Measurements from ENCODE around the gene RNF157. TPM values are rescaled to one million over a fixed set of nuclear protein-coding genes. Genes with fewer than 3 reads are reported as not detected.

The RNF157 gene
- total and polyA plus RNA-seq, 9 of the 15 experiments (the other 6 are each of a cell fraction or from before 2014, with no cell fraction given): 8.1 to 31.7 (median 20.8) TPM

DNA sequence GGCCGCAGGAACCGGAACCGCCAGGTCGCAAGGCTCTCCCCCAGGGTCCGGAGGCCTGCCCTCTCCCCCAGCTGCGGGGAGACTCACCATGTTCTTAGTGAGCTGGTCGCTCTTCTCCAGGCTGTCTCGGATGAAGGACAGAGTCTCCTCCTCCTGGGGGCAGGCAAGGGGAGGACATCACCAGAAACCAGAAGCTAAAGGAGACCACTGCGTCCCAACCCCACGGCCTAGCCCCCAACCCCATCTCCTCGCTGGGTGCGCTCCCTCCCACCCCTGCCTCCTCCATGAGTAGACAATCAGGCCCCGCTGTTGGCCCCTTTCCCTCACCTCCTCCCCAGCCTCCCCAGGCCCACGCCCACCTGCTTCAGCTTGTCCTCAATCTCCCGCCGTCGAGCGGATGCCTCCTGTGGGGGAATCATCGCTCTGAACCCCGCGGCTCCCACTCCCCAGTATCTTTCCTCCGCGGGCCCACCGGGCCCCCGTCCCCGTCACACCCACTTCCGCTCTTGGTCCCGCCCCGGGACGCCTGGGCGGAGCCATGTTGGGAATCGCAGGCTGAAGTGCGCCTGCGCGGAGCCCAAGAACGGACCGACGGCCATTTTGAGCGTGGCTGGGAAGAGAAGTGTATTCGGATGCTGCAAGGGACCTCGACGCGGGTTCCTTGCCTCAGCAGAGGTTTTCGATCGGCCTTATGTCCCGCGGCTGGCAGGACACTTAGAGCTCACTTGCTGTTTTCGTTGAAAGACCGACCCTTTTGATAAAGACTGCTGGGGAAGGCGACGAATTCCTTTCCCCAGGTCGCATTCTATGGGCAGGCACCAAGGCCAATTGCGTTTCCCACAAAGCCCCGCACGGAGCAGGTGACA, 136.8 kb downstream of the RNF157 start, which contains the start of gene EXOC7 (continued):
- TF ChIP-seq, protein P1, sequence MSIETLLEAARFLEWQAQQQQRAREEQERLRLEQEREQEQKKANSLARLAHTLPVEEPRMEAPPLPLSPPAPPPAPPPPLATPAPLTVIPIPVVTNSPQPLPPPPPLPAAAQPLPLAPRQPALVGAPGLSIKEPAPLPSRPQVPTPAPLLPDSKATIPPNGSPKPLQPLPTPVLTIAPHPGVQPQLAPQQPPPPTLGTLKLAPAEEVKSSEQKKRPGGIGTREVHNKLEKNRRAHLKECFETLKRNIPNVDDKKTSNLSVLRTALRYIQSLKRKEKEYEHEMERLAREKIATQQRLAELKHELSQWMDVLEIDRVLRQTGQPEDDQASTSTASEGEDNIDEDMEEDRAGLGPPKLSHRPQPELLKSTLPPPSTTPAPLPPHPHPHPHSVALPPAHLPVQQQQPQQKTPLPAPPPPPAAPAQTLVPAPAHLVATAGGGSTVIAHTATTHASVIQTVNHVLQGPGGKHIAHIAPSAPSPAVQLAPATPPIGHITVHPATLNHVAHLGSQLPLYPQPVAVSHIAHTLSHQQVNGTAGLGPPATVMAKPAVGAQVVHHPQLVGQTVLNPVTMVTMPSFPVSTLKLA (conservative IDR thresholded peaks at IDR 0.05): peak in 1 of 2 experiments; percentile 79; a peak in 2 of 4 replicates
- no peak for TF ChIP-seq CBX5 (IDR thresholded peaks at IDR 0.05; ENCODE audit: borderline replicate concordance, low read depth)
- TF ChIP-seq ZBED1 (IDR thresholded peaks at IDR 0.05): no peak
- TF ChIP-seq ZNF239 (CRISPR knock-in tag; IDR thresholded peaks at IDR 0.05): no peak
- peak; percentile 84 for TF ChIP-seq POLR2B (IDR thresholded peaks at IDR 0.05; ENCODE audit: low read depth, partially characterized antibody)
- no peak for TF ChIP-seq ZNF146 (CRISPR knock-in tag; IDR thresholded peaks at IDR 0.05; ENCODE audit: unreplicated experiment)
- no peak for TF ChIP-seq SMARCE1 (IDR thresholded peaks at IDR 0.05)
- TF ChIP-seq, protein P2, sequence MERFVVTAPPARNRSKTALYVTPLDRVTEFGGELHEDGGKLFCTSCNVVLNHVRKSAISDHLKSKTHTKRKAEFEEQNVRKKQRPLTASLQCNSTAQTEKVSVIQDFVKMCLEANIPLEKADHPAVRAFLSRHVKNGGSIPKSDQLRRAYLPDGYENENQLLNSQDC (CRISPR knock-in tag; IDR thresholded peaks at IDR 0.05): no peak
- TF ChIP-seq, protein P3, sequence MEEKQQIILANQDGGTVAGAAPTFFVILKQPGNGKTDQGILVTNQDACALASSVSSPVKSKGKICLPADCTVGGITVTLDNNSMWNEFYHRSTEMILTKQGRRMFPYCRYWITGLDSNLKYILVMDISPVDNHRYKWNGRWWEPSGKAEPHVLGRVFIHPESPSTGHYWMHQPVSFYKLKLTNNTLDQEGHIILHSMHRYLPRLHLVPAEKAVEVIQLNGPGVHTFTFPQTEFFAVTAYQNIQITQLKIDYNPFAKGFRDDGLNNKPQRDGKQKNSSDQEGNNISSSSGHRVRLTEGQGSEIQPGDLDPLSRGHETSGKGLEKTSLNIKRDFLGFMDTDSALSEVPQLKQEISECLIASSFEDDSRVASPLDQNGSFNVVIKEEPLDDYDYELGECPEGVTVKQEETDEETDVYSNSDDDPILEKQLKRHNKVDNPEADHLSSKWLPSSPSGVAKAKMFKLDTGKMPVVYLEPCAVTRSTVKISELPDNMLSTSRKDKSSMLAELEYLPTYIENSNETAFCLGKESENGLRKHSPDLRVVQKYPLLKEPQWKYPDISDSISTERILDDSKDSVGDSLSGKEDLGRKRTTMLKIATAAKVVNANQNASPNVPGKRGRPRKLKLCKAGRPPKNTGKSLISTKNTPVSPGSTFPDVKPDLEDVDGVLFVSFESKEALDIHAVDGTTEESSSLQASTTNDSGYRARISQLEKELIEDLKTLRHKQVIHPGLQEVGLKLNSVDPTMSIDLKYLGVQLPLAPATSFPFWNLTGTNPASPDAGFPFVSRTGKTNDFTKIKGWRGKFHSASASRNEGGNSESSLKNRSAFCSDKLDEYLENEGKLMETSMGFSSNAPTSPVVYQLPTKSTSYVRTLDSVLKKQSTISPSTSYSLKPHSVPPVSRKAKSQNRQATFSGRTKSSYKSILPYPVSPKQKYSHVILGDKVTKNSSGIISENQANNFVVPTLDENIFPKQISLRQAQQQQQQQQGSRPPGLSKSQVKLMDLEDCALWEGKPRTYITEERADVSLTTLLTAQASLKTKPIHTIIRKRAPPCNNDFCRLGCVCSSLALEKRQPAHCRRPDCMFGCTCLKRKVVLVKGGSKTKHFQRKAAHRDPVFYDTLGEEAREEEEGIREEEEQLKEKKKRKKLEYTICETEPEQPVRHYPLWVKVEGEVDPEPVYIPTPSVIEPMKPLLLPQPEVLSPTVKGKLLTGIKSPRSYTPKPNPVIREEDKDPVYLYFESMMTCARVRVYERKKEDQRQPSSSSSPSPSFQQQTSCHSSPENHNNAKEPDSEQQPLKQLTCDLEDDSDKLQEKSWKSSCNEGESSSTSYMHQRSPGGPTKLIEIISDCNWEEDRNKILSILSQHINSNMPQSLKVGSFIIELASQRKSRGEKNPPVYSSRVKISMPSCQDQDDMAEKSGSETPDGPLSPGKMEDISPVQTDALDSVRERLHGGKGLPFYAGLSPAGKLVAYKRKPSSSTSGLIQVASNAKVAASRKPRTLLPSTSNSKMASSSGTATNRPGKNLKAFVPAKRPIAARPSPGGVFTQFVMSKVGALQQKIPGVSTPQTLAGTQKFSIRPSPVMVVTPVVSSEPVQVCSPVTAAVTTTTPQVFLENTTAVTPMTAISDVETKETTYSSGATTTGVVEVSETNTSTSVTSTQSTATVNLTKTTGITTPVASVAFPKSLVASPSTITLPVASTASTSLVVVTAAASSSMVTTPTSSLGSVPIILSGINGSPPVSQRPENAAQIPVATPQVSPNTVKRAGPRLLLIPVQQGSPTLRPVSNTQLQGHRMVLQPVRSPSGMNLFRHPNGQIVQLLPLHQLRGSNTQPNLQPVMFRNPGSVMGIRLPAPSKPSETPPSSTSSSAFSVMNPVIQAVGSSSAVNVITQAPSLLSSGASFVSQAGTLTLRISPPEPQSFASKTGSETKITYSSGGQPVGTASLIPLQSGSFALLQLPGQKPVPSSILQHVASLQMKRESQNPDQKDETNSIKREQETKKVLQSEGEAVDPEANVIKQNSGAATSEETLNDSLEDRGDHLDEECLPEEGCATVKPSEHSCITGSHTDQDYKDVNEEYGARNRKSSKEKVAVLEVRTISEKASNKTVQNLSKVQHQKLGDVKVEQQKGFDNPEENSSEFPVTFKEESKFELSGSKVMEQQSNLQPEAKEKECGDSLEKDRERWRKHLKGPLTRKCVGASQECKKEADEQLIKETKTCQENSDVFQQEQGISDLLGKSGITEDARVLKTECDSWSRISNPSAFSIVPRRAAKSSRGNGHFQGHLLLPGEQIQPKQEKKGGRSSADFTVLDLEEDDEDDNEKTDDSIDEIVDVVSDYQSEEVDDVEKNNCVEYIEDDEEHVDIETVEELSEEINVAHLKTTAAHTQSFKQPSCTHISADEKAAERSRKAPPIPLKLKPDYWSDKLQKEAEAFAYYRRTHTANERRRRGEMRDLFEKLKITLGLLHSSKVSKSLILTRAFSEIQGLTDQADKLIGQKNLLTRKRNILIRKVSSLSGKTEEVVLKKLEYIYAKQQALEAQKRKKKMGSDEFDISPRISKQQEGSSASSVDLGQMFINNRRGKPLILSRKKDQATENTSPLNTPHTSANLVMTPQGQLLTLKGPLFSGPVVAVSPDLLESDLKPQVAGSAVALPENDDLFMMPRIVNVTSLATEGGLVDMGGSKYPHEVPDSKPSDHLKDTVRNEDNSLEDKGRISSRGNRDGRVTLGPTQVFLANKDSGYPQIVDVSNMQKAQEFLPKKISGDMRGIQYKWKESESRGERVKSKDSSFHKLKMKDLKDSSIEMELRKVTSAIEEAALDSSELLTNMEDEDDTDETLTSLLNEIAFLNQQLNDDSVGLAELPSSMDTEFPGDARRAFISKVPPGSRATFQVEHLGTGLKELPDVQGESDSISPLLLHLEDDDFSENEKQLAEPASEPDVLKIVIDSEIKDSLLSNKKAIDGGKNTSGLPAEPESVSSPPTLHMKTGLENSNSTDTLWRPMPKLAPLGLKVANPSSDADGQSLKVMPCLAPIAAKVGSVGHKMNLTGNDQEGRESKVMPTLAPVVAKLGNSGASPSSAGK (IDR thresholded peaks at IDR 0.05): peak; percentile 68
